PFSK-1 (cell line): ENCODE data around the gene SCUBE1.

Experiments used
- FOXP2 ChIP-seq: optimal IDR thresholded peaks from 2 replicates; pipeline ENCODE3; 2011; ENCODE audit warnings: borderline replicate concordance, control low read depth, inconsistent platforms; ENCODE audit not compliant: insufficient read depth; ENCODE audit errors: extremely low read length, extremely low read depth
- POLR2AphosphoS5 ChIP-seq: IDR thresholded peaks from 2 replicates; pipeline ENCODE4 v1.6.1; 2012; ENCODE audit warnings: low read depth, mild to moderate bottlenecking, control low read depth, low read length, moderate library complexity
- TAF1 ChIP-seq: IDR thresholded peaks from 2 replicates; pipeline ENCODE4 v1.6.1; 2012; ENCODE audit warnings: low read length, control low read depth, borderline replicate concordance; ENCODE audit not compliant: insufficient read depth
- TF ChIP-seq, protein P1 (sequence below), 2 experiments: IDR thresholded peaks; 2 replicates each; pipeline versions ENCODE4 v1.6.1 to v1.8.0; 2011 to 2012; ENCODE audit warnings: low read depth in 2 of 2, low read length in 2 of 2, control low read depth in 1 of 2, inconsistent platforms in 1 of 2, mild to moderate bottlenecking in 1 of 2, moderate library complexity in 1 of 2; ENCODE audit not compliant: insufficient read depth in 1 of 2

DNA sequence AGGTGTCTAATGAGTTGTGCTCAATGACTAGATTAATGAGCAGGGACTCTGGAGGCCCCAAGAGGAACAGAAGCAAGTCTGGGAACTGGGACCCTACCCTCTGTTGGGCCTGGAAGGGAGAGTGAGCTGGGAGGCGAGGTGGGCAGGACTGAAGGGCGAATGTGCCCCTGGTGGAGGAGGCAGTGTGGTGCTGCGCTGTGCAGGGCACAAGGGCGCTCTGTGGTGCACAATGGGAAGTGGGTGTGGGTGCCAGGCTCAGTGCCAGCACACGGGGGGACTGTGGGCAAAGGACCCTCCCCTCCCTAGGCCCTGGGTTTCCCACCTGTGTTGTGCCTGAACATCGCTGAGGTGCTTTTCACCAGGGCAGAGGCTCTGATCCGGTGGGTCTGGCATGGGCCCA, 98.8 kb downstream of the SCUBE1 start:
- TF ChIP-seq POLR2AphosphoS5 = no peak
- no peak for TF ChIP-seq TAF1
- TF ChIP-seq, protein P1, sequence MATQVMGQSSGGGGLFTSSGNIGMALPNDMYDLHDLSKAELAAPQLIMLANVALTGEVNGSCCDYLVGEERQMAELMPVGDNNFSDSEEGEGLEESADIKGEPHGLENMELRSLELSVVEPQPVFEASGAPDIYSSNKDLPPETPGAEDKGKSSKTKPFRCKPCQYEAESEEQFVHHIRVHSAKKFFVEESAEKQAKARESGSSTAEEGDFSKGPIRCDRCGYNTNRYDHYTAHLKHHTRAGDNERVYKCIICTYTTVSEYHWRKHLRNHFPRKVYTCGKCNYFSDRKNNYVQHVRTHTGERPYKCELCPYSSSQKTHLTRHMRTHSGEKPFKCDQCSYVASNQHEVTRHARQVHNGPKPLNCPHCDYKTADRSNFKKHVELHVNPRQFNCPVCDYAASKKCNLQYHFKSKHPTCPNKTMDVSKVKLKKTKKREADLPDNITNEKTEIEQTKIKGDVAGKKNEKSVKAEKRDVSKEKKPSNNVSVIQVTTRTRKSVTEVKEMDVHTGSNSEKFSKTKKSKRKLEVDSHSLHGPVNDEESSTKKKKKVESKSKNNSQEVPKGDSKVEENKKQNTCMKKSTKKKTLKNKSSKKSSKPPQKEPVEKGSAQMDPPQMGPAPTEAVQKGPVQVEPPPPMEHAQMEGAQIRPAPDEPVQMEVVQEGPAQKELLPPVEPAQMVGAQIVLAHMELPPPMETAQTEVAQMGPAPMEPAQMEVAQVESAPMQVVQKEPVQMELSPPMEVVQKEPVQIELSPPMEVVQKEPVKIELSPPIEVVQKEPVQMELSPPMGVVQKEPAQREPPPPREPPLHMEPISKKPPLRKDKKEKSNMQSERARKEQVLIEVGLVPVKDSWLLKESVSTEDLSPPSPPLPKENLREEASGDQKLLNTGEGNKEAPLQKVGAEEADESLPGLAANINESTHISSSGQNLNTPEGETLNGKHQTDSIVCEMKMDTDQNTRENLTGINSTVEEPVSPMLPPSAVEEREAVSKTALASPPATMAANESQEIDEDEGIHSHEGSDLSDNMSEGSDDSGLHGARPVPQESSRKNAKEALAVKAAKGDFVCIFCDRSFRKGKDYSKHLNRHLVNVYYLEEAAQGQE (IDR thresholded peaks at IDR 0.05; ENCODE audit: insufficient read depth in 1 of 2, low read depth in 2 of 2, low read length in 2 of 2) = no peak
- no peak for TF ChIP-seq FOXP2
